KMS-11 (cell line): ENCODE measurements around the gene TIAM1.

ENCODE experiments used
- H2AFZ ChIP-seq: fragments of 200-600 bp; sonication (generic); 2 replicates; pipeline ENCODE4 v1.6.1; 2016; ENCODE audit warnings: antibody characterized with exemption, mixed run types, low read depth
- H3K27ac ChIP-seq: fragments of 200-600 bp; sonication (generic); 2 replicates; pipeline ENCODE4 v1.6.1; 2016; ENCODE audit warnings: mild to moderate bottlenecking, mixed run types
- H3K27me3 ChIP-seq: fragments of 200-600 bp; sonication (generic); 2 replicates; pipeline ENCODE4 v1.6.1; 2017; ENCODE audit warnings: mild to moderate bottlenecking, low read depth, mixed run types, moderate library complexity; ENCODE audit not compliant: insufficient read depth
- H3K36me3 ChIP-seq: fragments of 200-600 bp; sonication (generic); 2 replicates; pipeline ENCODE4 v1.6.1; 2017; ENCODE audit warnings: mild to moderate bottlenecking, mixed run types; ENCODE audit not compliant: insufficient read depth
- H3K4me1 ChIP-seq: fragments of 200-600 bp; sonication (generic); 2 replicates; pipeline ENCODE4 v1.6.1; 2016; ENCODE audit warnings: mild to moderate bottlenecking, low read depth, mixed run types; ENCODE audit not compliant: poor library complexity, severe bottlenecking
- H3K4me2 ChIP-seq: fragments of 200-600 bp; sonication (generic); 2 replicates; pipeline ENCODE4 v1.7.0; 2016; ENCODE audit warnings: mild to moderate bottlenecking, mixed run types
- H3K4me3 ChIP-seq: fragments of 200-600 bp; sonication (generic); IDR thresholded peaks from 2 replicates; pipeline ENCODE4 v1.6.1; 2017; ENCODE audit warnings: low read depth, low read length, mixed read lengths; ENCODE audit not compliant: insufficient read depth
- H3K79me2 ChIP-seq: fragments of 200-600 bp; sonication (generic); 2 replicates; pipeline ENCODE4 v1.6.1; 2016; ENCODE audit warnings: low read depth, mixed run types; ENCODE audit not compliant: insufficient read depth
- H3K9ac ChIP-seq: fragments of 200-600 bp; sonication (generic); 2 replicates; pipeline ENCODE4 v1.6.1; 2016; ENCODE audit warnings: mild to moderate bottlenecking, mixed run types
- H4K20me1 ChIP-seq: fragments of 200-600 bp; sonication (generic); 2 replicates; pipeline ENCODE4 v1.6.1; 2016; ENCODE audit warnings: mild to moderate bottlenecking, mixed run types; ENCODE audit not compliant: insufficient read depth
- CTCF ChIP-seq: fragments of 200-600 bp; sonication (generic); conservative IDR thresholded peaks from 2 replicates; pipeline ENCODE4 v1.6.1; 2017; ENCODE audit warnings: low read depth, mild to moderate bottlenecking, antibody characterized with exemption, low read length, moderate library complexity, mixed read lengths

Gene TIAM1

GRCh38 chr21:31084689-31085088 is 259.4 kb downstream of the TIAM1 start:
- H3K4me3 ChIP-seq = no peak overlapping the region
- H3K36me3 ChIP-seq = no peaks in the 10 kb centered on the region
- H3K9ac ChIP-seq = no peak overlapping the region
- no peaks in the 10 kb centered on the region for H3K4me1 ChIP-seq
- no peaks in the 10 kb centered on the region for H3K79me2 ChIP-seq
- no peak for TF ChIP-seq CTCF
- H3K4me2 ChIP-seq = no peak overlapping the region
- no peaks in the 10 kb centered on the region for H4K20me1 ChIP-seq
- H2AFZ ChIP-seq = no peak overlapping the region
- H3K27me3 ChIP-seq = no peaks in the 10 kb centered on the region
- H3K27ac ChIP-seq = no peak overlapping the region

GRCh38 chr21:31078796-31079195 is 265.3 kb downstream of the TIAM1 start:
- no peak for TF ChIP-seq CTCF
- H3K4me1 ChIP-seq = peaks cover 6% of the 10 kb centered on the region
- no peak overlapping the region for H3K27ac ChIP-seq
- no peaks in the 10 kb centered on the region for H3K27me3 ChIP-seq
- H3K9ac ChIP-seq = no peak overlapping the region
- H3K4me3 ChIP-seq = no peak overlapping the region
- H3K79me2 ChIP-seq = no peaks in the 10 kb centered on the region
- no peak overlapping the region for H2AFZ ChIP-seq
- no peak overlapping the region for H3K4me2 ChIP-seq
- no peaks in the 10 kb centered on the region for H4K20me1 ChIP-seq
- no peaks in the 10 kb centered on the region for H3K36me3 ChIP-seq

GRCh38 chr21:31078216-31078615 is 265.8 kb downstream of the TIAM1 start:
- Histone ChIP-seq H3K4me3 (no peak overlapping the region), H3K27me3 (no peaks in the 10 kb centered on the region), H3K79me2 (no peaks in the 10 kb centered on the region), H3K27ac (no peak overlapping the region), H4K20me1 (no peaks in the 10 kb centered on the region), H3K4me1 (peaks cover 6% of the 10 kb centered on the region), H3K9ac (no peak overlapping the region), H2AFZ (no peak overlapping the region), H3K36me3 (no peaks in the 10 kb centered on the region), H3K4me2 (no peak overlapping the region)
- no peak for TF ChIP-seq CTCF

- Histone ChIP-seq H3K4me1 (peaks cover 6% of the 10 kb centered on the region), H3K79me2 (no peaks in the 10 kb centered on the region), H4K20me1 (no peaks in the 10 kb centered on the region), H3K4me3 (no peak overlapping the region), H3K36me3 (no peaks in the 10 kb centered on the region), H3K4me2 (no peak overlapping the region), H3K9ac (no peak overlapping the region), H3K27ac (no peak overlapping the region), H3K27me3 (no peaks in the 10 kb centered on the region), H2AFZ (no peak overlapping the region)
- no peak for TF ChIP-seq CTCF
These were observed 268.2 kb downstream of the TIAM1 start for GRCh38 chr21:31075848-31076247.
